ENCODE results near the gene NLRP6.
"Not testable (repeated sequence)": the region's sequence is repeated elsewhere in the genome, so short reads cannot be mapped to it uniquely, and the experiment has no call there.

The NLRP6 gene

DNA sequence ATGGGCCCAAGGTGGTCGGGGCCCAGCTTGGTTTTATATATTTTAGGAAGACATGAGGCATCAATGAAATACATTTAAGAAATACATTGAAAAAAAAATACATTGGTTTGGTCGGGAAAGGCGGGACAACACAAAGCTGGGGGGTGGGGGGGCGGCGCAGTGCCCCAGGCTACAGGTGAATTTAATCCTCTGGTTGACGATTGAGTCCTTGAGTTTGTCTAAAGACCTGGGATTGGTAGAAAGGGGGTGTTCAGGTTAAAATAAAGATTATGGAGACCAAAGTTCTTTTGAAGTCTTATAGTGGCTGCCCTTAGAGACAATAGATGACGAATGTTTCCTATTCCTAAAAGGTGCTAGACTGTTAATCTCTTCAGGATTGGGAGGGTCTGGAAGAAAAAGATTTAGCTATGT, 38.7 kb downstream of the NLRP6 start:
- H3K4me1 ChIP-seq (ENCODE audit: control insufficient read depth, insufficient read depth, low read length) = peaks cover 39% of the 10 kb centered on the region
- H3K9me3 ChIP-seq (ENCODE audit: control insufficient read depth, low read length) = no peaks in the 10 kb centered on the region
- H3K27me3 ChIP-seq (ENCODE audit: control insufficient read depth, insufficient read depth, low read length, poor library complexity, severe bottlenecking) = peaks cover 53% of the 10 kb centered on the region
- no peak overlapping the region for H3K27ac ChIP-seq (ENCODE audit: insufficient read depth, low read depth, low read length, poor library complexity, severe bottlenecking)
- no peaks in the 10 kb centered on the region for H3K36me3 ChIP-seq (ENCODE audit: control insufficient read depth, insufficient read depth, low read length)
- WGBS, 2 experiments = 4 to 10% methylated on average over 6 to 7 of the region's 7 CpGs
- peak overlapping the region; percentile 26 for H3K4me3 ChIP-seq (ENCODE audit: insufficient read depth, low read depth, low read length)

DNA sequence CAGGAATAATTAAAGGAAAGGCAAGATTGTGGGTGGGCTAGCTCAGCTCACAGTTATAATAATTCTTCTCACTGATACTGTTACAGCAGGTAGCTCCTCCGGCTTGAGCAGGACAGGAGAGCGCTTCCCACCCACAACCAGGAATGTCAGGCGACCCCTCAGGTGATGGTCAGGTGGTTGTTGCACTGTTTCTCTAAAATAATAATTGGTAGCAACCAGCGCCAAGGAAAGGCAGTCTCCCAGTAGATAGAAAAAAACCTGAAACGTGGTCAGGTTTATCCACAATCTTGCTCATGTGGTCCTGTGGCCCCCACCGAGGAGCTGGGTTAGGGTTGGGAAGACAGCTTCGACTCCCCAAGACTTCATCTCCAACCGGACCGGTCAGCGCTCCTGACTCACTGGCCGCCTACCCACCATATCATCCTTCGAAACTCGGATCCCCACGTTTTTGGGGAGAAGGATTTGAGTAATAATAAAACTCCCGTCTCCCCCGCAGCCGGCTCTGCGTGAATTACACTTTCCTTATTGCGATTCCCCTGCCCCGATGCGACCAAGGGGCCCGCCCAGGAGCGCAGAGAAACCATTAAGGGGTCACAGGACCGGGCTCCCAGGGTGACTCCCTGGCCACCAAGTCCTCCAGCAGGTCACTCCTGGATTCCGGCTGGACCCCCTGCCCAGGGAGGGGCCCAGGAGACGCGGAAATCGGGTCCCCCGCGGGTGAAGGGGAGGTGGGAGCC, 39.6 kb downstream of the NLRP6 start:
- H3K4me3 ChIP-seq (ENCODE audit: insufficient read depth, low read depth, low read length); H3K9me3 ChIP-seq (ENCODE audit: control insufficient read depth, low read length); H3K36me3 ChIP-seq (ENCODE audit: control insufficient read depth, insufficient read depth, low read length); H3K27ac ChIP-seq (ENCODE audit: insufficient read depth, low read depth, low read length, poor library complexity, severe bottlenecking): not testable (repeated sequence)
- 8 to 11% methylated on average over 11 to 13 of the region's 30 CpGs for WGBS, 2 experiments
- Histone ChIP-seq H3K4me1 (ENCODE audit: control insufficient read depth, insufficient read depth, low read length) (peaks cover 37% of the 10 kb centered on the region), H3K27me3 (ENCODE audit: control insufficient read depth, insufficient read depth, low read length, poor library complexity, severe bottlenecking) (peaks cover 45% of the 10 kb centered on the region)

DNA sequence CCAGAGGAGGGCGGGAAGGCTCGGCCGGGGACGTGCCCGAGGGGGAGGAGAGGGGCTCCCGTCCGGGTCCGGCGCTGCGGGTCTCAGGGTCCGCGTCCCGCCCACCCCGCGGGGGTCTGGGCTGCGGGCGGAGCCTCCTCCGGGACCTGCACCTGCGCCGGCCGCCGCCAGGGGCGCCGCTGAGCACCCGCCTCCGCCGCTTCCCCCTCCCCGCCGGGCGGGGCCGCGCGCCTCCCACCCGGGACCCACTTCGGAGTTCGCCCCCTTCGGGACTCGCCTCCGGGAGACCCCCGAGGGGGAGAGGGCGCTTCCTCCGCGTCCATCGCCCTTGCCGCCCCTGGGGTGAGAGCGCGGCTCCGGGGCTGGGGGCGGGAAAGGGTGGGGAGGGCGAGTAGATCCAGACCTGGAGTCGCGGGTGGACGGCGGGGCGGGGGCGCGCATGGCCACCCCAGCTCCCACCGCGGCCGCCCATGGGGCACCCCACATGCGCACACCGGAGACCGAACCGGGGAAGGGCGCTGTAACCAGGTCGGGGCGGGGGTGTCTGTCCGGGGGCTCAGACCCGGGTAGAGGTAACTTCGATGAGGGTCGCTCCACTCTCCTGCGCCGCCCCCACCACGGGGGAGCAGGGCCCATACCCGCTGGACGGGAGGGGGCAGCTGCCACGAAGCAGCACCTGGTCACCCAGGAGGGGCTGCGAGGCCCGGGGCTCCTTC, 40.4 kb downstream of the NLRP6 start:
- Histone ChIP-seq H3K4me1 (ENCODE audit: control insufficient read depth, insufficient read depth, low read length) (peaks cover 29% of the 10 kb centered on the region), H3K4me3 (ENCODE audit: insufficient read depth, low read depth, low read length) (peak overlapping the region; percentile 23), H3K27me3 (ENCODE audit: control insufficient read depth, insufficient read depth, low read length, poor library complexity, severe bottlenecking) (peaks cover 42% of the 10 kb centered on the region)
- H3K9me3 ChIP-seq (ENCODE audit: control insufficient read depth, low read length); H3K27ac ChIP-seq (ENCODE audit: insufficient read depth, low read depth, low read length, poor library complexity, severe bottlenecking); H3K36me3 ChIP-seq (ENCODE audit: control insufficient read depth, insufficient read depth, low read length): not testable (repeated sequence)
- 10 to 12% methylated on average over 11 to 13 of the region's 79 CpGs for WGBS, 2 experiments

DNA sequence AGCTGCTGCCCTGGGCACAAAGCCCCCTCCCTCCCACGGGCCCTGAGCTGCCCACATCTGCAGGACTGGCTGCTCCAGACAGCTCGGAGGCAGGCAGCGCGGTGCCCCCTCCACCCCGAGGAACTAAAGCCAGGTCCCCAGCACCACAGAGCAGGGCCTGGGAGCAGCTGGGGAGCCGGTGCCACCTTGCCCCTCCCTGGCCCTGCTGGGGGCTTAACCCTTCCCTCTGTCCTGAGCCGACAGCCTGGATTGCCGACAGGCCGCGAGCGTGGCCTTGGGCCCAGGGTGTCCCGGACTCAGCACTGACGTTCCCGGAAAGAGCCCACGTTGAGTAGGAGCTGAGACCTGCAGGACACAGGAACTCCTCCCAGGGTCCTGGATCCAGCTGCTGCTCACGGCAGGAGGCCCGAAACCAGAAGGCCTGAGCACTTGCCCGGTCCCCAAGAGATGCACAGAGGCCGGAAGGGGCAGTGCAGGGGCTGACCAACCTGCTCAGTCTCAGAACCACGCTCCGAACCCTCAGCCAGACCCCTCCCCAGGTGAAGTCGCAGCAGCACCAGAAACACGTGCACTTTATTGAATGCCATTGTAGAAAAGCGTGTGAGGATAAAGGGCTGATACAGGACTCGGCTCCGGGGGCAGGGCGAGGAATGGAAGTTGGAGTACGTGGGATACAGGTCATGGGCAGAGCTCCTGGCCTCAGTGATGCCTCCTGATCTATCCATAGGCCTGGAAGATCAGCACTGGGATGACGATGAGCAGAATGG, 41.1 kb downstream of the NLRP6 start:
- not testable (repeated sequence) for H3K27ac ChIP-seq (ENCODE audit: insufficient read depth, low read depth, low read length, poor library complexity, severe bottlenecking)
- H3K4me3 ChIP-seq (ENCODE audit: insufficient read depth, low read depth, low read length) = peak overlapping the region; percentile 23

DNA sequence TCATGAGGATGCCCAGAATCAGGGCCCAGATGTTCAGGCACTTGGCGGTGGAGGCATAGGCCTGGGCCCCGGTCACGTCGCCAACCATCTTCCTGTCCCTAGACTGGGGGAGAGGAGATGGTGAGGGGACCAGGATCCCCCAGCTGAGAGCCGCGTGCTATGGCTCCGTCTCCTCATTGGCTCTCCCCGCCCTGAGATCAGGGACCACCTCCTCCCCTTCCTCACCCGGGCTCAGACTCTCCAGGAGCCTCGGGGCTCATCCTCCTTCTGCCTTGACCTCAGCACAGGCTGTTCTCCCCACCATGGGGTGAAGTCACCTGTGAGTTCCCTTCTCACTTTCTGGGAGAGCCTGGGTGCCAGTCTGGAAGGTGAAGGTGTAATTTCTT, 41.7 kb downstream of the NLRP6 start:
- WGBS, 2 experiments = 83% methylated on average over 1 of the region's 10 CpGs
- peak overlapping the region; percentile 8 for H3K4me3 ChIP-seq (ENCODE audit: insufficient read depth, low read depth, low read length)
- H3K27me3 ChIP-seq (ENCODE audit: control insufficient read depth, insufficient read depth, low read length, poor library complexity, severe bottlenecking) = peaks cover 32% of the 10 kb centered on the region
- peaks cover 33% of the 10 kb centered on the region for H3K4me1 ChIP-seq (ENCODE audit: control insufficient read depth, insufficient read depth, low read length)
- H3K36me3 ChIP-seq (ENCODE audit: control insufficient read depth, insufficient read depth, low read length); H3K9me3 ChIP-seq (ENCODE audit: control insufficient read depth, low read length); H3K27ac ChIP-seq (ENCODE audit: insufficient read depth, low read depth, low read length, poor library complexity, severe bottlenecking): not testable (repeated sequence)

More for the DNA sequence above, 41.1 kb downstream of the NLRP6 start:
- 58% methylated on average over 18 to 19 of the region's 29 CpGs for WGBS, 2 experiments
- H3K36me3 ChIP-seq (ENCODE audit: control insufficient read depth, insufficient read depth, low read length); H3K9me3 ChIP-seq (ENCODE audit: control insufficient read depth, low read length): not testable (repeated sequence)
- Histone ChIP-seq H3K27me3 (ENCODE audit: control insufficient read depth, insufficient read depth, low read length, poor library complexity, severe bottlenecking) (peaks cover 38% of the 10 kb centered on the region), H3K4me1 (ENCODE audit: control insufficient read depth, insufficient read depth, low read length) (peaks cover 29% of the 10 kb centered on the region)

DNA sequence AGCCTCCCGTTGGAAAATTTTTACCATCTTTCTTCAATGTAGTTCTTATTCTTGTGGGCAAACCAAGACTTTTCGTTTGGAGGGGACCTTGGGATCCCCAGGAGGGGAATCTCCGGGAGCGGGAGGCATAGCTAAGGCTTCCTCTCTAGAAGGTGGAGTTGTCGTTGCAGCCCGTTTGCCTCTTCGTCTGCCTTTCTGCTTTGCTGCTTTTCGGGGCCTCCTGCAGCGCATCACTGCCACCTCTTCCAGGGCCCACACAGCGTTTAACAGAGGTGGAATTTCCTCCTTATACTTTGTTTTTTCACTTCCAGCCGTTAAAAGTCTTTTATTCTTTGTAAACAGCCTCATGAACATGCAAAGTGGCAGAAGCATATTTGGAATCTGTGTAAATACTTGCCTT, 45.9 kb downstream of the NLRP6 start:
- Histone ChIP-seq H3K36me3 (ENCODE audit: control insufficient read depth, insufficient read depth, low read length) (no peaks in the 10 kb centered on the region), H3K9me3 (ENCODE audit: control insufficient read depth, low read length) (no peaks in the 10 kb centered on the region), H3K4me3 (ENCODE audit: insufficient read depth, low read depth, low read length) (no peak overlapping the region), H3K27ac (ENCODE audit: insufficient read depth, low read depth, low read length, poor library complexity, severe bottlenecking) (no peak overlapping the region), H3K4me1 (ENCODE audit: control insufficient read depth, insufficient read depth, low read length) (peaks cover 18% of the 10 kb centered on the region), H3K27me3 (ENCODE audit: control insufficient read depth, insufficient read depth, low read length, poor library complexity, severe bottlenecking) (no peaks in the 10 kb centered on the region)
- WGBS, 2 experiments = 68 to 69% methylated on average over 11 of the region's 11 CpGs

DNA sequence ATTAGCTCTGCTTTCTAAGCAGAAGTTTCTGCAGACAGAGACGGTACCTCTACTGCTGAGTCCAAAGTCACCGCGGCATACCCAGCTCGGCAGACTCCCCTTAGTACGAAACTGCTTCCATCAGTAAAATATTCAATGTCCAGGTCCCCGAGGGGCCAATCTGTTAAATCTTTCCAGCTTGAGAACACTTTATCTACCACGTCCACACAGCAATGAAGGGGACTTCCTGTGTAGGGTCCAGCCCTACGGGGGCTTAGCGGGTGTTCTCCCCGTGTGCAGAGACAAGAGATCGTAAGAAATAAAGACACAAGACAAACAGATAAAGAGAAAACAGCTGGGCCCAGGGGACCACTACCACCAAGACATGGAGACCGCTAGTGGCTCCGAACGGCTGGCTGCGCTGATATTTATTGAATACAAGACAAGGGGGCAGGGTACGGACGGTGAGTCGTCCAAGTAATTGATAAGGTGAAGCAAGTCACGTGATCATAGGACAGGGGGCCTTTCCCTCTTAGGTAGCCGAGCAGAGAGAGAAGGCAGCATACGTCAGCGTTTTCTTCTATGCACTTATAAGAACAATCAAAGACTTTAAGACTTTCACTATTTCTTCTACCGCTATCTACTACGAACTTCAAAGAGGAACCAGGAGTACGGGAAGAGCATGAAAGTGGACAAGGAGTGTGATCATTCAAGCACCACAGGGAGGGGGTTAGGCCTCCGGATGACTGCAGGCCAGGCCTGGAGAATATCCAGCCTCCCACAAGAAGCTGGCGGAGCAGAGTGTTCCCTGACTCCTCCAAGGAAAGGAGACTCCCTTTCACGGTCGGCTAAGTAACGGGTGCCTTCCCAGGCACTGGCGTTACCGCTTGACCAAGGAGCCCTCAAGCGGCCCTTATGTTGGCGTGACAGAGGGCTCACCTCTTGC, 46.6 kb downstream of the NLRP6 start:
- not testable (repeated sequence) for H3K4me3 ChIP-seq (ENCODE audit: insufficient read depth, low read depth, low read length); H3K36me3 ChIP-seq (ENCODE audit: control insufficient read depth, insufficient read depth, low read length); H3K9me3 ChIP-seq (ENCODE audit: control insufficient read depth, low read length); H3K27ac ChIP-seq (ENCODE audit: insufficient read depth, low read depth, low read length, poor library complexity, severe bottlenecking); H3K27me3 ChIP-seq (ENCODE audit: control insufficient read depth, insufficient read depth, low read length, poor library complexity, severe bottlenecking)
- peaks cover 18% of the 10 kb centered on the region for H3K4me1 ChIP-seq (ENCODE audit: control insufficient read depth, insufficient read depth, low read length)
- 81 to 84% methylated on average over 22 of the region's 34 CpGs for WGBS, 2 experiments

DNA sequence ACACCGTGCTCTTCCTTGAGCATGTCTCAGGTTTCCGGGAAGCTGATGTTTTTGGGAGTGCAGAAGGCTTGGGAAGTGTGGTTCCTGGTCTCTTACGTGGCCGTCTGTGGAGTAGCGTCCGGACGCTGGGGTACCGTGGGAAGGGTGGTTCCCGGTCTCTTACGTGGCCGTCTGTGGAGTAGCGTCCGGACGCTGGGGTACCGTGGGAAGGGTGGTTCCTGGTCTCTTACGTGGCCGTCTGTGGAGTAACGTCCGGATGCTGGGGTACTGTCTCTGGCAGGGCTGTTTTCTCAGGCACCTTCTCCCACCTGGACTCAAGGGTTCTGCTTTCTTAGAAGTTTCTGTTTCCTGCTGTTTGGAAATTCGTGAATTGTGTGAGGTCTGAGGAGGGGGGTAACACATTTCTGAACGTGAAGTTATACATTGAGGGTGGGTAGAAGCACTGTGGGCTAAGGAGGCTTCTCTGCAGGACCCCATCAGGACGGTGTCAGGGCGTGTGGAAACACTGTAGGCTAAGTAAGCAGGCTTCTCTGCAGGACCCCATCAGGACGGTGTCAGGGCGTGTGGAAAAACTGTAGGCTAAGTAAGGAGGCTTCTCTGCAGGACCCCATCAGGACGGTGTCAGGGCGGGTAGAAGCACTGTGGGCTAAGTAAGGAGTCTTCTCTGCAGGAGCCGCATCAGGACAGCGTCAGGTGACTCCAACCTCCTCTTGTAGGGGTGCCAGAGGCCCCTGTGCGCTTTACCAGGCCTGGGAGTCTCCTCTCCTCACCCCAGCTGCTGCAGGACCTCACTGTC, 47.8 kb downstream of the NLRP6 start:
- Histone ChIP-seq H3K27ac (ENCODE audit: insufficient read depth, low read depth, low read length, poor library complexity, severe bottlenecking) (no peak overlapping the region), H3K36me3 (ENCODE audit: control insufficient read depth, insufficient read depth, low read length) (no peaks in the 10 kb centered on the region), H3K4me3 (ENCODE audit: insufficient read depth, low read depth, low read length) (no peak overlapping the region), H3K9me3 (ENCODE audit: control insufficient read depth, low read length) (no peaks in the 10 kb centered on the region), H3K27me3 (ENCODE audit: control insufficient read depth, insufficient read depth, low read length, poor library complexity, severe bottlenecking) (no peaks in the 10 kb centered on the region), H3K4me1 (ENCODE audit: control insufficient read depth, insufficient read depth, low read length) (peaks cover 16% of the 10 kb centered on the region)
- WGBS, 2 experiments = 79 to 82% methylated on average over 30 of the region's 30 CpGs

DNA sequence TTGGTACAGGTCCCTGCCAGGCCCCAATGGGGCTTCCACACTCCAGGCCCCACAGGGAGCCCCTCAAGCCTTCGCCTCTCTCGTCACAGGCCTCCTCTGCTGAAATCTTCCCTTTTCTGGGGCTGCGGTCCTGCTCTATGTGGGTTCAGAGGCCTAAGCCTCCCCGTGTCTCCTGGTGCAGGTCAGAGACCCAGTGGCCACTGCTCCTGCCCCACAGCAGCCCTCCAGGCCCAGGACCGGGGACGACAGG, 48.3 kb downstream of the NLRP6 start:
- H3K9me3 ChIP-seq (ENCODE audit: control insufficient read depth, low read length) = no peaks in the 10 kb centered on the region
- 70 to 73% methylated on average over 6 of the region's 6 CpGs for WGBS, 2 experiments
- no peaks in the 10 kb centered on the region for H3K27me3 ChIP-seq (ENCODE audit: control insufficient read depth, insufficient read depth, low read length, poor library complexity, severe bottlenecking)
- H3K36me3 ChIP-seq (ENCODE audit: control insufficient read depth, insufficient read depth, low read length) = no peaks in the 10 kb centered on the region
- no peak overlapping the region for H3K4me3 ChIP-seq (ENCODE audit: insufficient read depth, low read depth, low read length)
- no peak overlapping the region for H3K27ac ChIP-seq (ENCODE audit: insufficient read depth, low read depth, low read length, poor library complexity, severe bottlenecking)
- peaks cover 16% of the 10 kb centered on the region for H3K4me1 ChIP-seq (ENCODE audit: control insufficient read depth, insufficient read depth, low read length)

Data from ectodermal cell (in vitro differentiated cells).